DMS 273 treated with DMSO at 0.1 percent for 48 hours (cell line): ENCODE results near the gene TPX2.

Experiments used
- DNase-seq: peaks from one replicate; lab custom pipeline; 2025; lab: John Stamatoyannopoulos, UW

Gene TPX2

GRCh38 chr20:31738729-31739549, at the start of gene TPX2:
TSS of gene TPX2 (plus strand) at chr20:31739290. CDS start at chr20:31757477, 18,187 bp downstream.
- peak; percentile 94 for DNase-seq

- no peak for DNase-seq
These were observed 48.9 kb upstream of the TPX2 start for GRCh38 chr20:31690124-31690666.

- peak; percentile 86 for DNase-seq
These were observed 47.3 kb upstream of the TPX2 start for GRCh38 chr20:31691646-31692275.

- no peak for DNase-seq
These were observed 45.7 kb upstream of the TPX2 start for GRCh38 chr20:31693402-31693801.

GRCh38 chr20:31693987-31694661, 45.0 kb upstream of the TPX2 start:
- DNase-seq, result peak; percentile 92

GRCh38 chr20:31694842-31695593, 44.1 kb upstream of the TPX2 start:
- DNase-seq, result no peak

GRCh38 chr20:31695849-31696804, 43.0 kb upstream of the TPX2 start:
- no peak for DNase-seq

GRCh38 chr20:31698243-31698802, 40.8 kb upstream of the TPX2 start:
- no peak for DNase-seq

- DNase-seq, result peak; percentile 9
These were observed 40.0 kb upstream of the TPX2 start for GRCh38 chr20:31698803-31699718.

GRCh38 chr20:31699801-31700728, 39.0 kb upstream of the TPX2 start:
- no peak for DNase-seq

- no peak for DNase-seq
These were observed 38.3 kb upstream of the TPX2 start for GRCh38 chr20:31700747-31701146.

- no peak for DNase-seq
These were observed 37.5 kb upstream of the TPX2 start for GRCh38 chr20:31701591-31701990.

GRCh38 chr20:31704225-31705119, 34.6 kb upstream of the TPX2 start:
- no peak for DNase-seq

- no peak for DNase-seq
These were observed 33.9 kb upstream of the TPX2 start for GRCh38 chr20:31705191-31705590.

- DNase-seq, result no peak
These were observed 33.2 kb upstream of the TPX2 start for GRCh38 chr20:31705598-31706597.
